GM19452 (cell line): ENCODE results near the gene GAK.
"Not testable (repeated sequence)": the region's sequence is repeated elsewhere in the genome, so short reads cannot be mapped to it uniquely, and the experiment has no call there.

Experiments used
- ATAC-seq: cut with Tn5 transposase; IDR thresholded peaks from one replicate; pipeline ENCODE4 v1.9.1; 2021; ENCODE audit not compliant: unreplicated experiment

GAK gene

DNA sequence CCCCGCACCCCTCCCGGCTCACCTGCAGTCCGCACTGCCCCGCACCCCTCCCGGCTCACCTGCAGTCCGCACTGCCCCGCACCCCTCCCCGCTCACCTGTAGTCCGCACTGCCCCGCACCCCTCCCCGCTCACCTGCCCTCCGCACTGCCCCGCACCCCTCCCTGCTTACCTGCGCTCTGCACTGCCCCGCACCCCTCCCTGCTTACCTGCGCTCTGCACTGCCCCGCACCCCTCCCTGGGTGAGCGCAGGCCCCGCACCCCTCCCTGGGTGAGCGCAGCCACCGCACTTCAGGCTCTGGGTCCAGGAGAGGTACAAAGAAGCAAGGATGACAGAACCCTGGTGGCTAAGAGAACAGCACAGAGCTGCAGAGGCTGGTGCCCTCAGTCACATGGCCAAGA is 4.5 kb downstream of the GAK start:
- ATAC-seq = not testable (repeated sequence)

DNA sequence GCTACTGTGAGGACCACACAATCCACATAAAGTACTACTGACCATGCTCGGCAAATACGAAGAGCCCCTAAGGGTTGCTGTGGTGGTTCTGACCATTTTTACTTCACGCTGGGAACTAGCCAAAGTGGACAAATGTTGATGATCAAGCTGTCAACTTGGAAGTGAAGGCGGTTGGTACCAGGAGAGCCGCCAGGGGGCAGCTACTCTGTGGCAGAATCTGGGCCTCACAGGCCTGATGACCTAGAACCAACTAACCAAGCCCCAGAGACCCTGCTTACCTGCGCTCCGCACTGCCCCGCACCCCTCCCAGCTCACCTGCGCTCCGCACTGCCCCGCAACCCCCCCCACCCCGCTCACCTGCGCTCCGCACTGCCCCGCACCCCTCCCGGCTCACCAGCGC is 5.6 kb downstream of the GAK start:
- no peak for ATAC-seq

DNA sequence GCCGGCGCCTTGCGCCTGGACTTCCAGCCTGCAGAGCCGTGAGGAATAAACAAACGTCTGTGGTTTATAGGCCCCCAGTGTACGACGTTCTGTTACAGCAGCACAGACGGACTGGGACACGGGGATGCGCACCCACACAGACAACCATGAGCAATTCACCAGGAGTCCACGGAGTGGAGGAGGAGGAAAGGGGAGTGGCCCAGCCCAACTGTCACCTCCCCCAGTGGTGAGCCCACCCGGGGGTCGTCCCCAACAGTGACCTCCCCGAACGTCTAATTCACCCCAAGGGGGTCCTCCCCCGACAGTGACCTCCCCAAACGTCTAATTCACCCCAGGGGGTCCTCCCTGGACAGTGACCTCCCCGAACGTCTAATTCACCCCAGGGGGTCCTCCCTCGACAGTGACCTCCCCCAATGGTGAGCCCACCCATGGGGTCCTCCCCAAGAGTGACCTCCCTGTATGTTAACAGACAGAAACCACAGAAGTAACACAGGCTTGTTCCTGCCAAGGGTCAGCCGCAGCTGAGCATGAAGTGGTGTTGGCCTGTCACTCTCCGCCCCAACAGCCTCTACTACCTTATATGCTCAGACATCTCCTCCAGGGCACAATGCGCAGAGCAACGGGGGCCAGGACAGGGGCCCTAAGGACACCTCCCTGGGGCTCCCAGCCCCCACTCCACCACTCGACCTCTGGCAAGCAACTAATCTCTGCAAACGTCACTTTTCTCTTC is 6.2 kb downstream of the GAK start:
- ATAC-seq = no peak

DNA sequence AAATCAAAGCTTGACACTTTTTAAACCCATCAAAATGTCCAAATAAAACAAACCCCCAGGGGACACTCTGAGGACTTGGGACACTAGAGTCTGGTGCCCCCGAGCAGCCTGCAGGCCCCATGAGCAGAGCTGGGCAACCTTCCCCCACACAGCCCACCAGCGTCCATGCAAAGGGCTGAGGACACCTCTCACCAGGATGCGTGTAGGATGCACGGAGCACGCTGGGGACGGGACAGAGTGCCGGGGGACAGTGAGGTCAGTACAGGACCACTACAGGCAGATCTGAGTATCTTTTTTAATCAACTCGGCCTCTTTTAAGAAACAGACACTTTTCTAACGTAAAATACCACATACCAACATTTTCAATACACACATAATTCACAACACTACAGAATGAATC is 6.9 kb downstream of the GAK start:
- ATAC-seq = no peak

DNA sequence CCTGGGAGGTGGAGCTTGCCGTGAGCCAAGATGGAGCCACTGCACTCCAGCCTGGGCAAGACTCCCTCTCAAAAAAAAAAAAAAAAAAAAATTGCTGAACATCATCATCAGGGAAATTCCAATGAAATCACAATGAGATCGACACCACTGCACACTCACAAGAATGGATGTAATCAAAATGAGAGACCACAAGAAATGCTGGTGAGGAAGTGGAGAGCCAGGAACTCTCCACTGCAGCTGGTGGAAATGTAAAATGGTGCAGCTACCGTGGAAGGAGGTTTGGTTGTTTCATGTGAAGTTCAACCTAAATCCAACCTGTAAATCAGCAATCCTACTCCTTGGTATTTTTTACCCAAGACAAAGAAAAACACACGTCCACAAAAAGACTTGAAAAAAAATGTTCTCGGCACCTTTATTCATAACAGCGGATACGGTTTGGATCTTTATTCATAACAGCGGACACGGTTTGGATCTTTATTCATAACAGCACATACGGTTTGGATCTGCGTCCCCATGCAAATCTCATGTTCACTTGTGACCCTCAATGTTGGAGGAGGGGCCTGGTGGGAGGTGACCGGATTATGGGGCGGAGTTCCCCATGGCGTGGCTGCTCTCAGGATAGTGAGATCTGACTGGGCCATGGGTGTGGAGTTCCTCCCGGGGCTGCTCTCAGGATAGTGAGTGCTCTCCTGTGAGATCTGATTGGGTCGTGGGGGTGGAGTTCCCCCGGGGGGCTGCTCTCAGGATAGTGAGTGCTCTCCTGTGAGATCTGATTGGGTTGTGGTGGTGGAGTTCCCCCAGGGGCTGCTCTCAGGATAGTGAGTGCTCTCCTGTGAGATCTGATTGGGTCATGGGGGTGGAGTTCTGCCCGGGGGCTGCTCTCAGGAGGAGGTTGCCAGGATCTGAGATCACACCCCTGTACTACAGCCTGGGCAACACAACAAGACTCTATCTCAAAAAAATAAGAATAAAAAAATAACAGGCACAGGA is 7.7 kb downstream of the GAK start:
- ATAC-seq = no peak

DNA sequence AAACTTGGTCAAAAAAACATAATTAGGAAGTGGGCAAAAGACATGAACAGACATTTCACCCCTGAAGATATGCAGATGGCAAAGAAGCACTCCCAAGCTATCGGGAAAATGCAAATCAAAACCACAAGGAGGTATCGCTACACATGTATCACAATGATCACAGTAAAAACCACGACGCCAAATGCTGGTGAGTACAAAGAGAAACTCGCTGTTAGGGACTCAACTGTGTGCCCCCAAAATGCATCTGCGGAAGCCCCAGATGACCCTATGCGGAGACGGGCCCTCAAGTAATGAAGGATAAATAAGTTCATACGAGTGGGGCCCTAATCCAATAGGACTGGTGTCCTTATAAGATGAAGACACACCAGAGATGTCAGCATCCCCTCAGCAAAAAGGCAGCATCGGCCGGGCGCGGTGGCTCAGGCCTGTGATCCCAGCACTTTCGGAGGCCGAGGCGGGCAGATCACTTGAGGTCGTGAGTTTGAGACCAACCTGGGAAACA is 10.2 kb downstream of the GAK start:
- ATAC-seq = no peak

DNA sequence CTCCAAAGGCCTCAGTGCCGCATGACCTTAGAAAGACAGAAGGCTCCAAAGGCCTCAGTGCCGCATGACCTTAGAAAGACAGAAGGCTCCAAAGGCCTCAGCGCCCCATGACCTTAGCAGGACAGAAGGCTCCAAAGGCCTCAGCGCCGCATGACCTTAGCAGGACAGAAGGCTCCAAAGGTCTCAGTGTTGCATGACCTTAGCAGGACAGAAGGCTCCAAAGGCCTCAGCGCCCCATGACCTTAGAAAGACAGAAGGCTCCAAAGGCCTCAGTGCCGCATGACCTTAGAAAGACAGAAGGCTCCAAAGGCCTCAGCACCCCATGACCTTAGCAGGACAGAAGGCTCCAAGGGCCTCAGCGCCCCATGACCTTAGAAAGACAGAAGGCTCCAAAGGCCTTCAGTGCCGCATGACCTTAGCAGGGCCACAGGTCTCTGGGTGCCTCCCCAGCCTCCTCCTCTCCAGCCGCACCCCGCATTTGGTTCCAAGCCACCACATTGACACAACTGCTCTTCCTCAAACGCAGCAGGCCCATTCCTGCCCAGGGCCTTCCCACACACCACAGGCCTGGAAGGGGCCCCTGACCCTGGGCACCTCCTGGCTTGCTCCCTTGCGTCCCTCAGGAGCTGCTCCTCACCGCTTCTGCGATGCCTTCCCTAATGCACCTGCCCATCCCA is 13.0 kb downstream of the GAK start:
- not testable (repeated sequence) for ATAC-seq

DNA sequence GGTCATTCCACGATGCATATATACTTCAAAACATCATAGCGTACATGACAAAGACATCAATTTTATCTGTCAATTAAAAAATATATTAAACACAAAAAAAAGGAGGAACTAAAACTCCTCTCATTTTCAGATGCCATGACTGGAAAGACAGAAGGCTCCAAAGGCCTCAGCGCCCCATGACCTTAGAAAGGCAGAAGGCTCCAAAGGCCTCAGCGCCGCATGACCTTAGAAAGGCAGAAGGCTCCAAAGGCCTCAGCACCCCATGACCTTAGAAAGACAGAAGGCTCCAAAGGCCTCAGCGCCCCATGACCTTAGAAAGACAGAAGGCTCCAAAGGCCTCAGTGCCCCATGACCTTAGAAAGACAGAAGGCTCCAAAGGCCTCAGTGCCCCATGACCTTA is 13.5 kb downstream of the GAK start:
- not testable (repeated sequence) for ATAC-seq

DNA sequence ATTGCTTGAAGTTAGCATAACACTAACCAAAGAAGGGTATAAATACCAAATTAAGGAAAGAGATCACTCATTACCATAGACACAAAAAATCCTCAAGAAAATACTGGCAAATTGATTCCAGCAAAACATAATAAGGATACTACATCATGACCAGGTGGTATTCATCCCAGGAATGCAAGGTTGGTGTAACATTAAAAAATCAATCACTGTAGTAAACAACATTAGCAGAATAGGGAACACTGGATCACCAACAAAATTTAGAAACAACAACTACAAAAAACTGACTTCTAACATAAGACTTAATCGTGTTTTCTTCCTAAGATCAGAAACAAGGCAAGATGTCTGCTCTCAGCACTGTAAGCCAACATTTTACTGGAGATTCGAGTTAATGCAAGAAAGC is 14.1 kb downstream of the GAK start:
- no peak for ATAC-seq

DNA sequence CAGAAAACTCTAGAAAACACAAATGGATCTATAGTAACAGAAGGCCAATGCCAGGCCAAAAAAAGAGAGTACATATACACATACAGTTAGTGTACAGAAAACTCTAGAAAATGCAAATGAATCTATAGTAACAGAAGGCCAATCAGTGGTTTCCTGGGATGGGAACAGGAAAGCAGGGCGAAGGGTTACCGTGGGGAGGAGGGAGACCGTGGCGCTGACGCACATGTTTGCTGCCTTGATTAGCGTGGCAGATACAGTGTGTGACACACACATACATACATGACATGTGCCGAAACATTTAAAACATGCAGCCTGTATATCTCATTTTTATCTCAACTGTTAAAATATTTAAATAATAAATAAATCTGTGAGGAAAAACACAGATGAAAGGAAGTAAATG is 14.7 kb downstream of the GAK start:
- no peak for ATAC-seq

DNA sequence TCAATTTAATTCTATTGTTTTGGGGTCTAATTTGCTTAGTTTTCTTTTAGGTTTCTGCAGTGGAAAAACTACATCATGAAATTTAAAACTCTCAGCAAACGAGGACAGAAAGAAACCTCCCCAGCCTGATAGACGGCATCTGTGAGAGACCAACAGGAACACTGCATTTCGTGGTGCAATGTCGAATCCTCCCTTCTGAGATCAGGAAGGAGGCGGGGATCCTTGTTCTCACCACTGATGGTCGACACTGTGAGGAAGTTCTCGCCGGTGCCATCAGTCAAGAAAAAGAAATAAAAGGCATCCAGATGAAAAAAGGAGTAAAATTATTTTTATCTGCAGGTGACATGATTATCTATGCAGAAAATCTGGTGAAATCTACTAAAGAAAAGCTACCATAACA is 16.5 kb downstream of the GAK start:
- no peak for ATAC-seq

DNA sequence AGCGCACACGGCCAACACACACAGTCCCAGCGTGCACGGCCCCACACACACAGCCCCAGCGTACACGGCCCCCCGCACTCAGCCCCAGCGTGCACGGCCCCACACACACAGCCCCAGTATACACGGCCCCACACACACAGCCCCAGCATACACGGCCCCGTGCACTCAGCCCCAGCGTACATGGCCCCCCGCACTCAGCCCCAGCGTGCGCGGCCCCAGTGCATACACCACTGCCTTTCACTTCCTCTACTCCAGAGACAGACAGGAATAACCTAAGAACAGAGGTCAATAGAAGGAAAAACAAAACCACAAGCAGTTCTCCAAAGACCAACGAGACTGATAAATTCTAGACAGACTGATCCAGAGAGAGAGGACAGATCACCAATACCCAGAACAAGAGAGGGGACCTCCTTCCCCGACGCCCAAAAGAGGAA is 17.1 kb downstream of the GAK start:
- no peak for ATAC-seq

DNA sequence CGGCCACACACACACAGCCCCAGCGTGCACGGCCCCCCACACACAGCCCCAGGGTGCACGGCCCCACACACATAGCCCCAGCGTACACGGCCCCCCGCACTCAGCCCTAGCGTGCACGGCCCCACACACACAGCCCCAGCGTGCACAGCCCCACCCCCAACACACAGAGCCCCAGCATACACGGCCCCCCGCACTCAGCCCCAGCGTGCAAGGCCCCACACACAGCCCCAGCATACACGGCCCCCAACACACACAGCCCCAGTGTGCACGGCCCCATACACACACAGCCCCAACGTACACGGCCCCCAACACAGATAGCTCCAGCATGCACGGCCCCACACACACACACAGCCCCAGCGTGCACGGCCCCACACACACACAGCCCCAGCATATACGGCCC is 17.6 kb downstream of the GAK start:
- no peak for ATAC-seq

DNA sequence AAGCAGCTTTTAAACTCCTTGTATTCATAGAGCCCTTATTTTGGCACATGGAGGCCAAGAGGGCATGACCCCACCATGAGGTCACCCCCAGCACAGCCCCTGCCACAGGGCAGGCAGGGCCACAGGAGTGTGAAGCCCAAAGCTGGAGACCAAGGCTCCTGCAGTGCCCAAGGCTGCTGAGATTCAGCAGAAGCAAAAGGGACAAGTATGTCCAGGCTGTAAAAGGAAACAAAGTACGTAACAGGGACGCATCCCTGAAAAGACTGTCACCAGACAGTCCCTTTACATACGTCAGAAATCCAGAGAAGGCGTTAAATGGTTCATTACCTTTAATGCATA is 18.9 kb downstream of the GAK start:
- ATAC-seq = no peak

DNA sequence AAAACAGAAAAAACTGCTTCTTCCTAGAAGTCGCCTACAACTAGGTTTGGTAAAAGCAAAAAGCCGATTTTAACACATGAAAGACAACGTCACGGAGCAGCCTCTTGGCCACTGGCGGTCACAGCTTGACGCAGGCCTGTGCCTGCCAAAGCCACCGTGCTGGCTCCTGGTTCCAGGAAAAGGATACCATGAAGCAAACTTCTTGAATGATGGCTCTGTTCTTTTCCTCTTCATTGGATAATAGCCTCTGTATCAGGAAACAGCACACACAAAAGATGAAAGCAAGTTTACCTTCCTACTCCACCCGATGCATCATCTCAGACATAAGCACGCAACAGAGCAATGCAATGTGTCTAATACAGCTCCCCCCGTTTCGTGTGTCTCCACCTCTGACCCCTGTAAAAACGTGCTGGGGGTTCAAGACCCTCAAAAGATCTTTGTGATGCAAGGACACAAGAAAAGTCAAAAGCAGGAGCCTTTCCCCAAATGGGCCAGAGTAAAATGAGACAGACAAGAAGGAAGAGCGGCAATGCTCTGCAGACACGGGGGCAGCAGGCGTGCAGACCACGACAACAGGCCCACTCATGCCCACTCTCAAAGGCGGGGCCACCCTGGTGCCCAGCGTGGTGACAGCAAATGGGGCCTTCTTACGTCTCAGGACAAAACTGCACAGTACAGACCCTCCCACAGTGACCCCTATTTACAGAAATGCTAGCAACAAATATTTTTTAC is 19.4 kb downstream of the GAK start:
- no peak for ATAC-seq

DNA sequence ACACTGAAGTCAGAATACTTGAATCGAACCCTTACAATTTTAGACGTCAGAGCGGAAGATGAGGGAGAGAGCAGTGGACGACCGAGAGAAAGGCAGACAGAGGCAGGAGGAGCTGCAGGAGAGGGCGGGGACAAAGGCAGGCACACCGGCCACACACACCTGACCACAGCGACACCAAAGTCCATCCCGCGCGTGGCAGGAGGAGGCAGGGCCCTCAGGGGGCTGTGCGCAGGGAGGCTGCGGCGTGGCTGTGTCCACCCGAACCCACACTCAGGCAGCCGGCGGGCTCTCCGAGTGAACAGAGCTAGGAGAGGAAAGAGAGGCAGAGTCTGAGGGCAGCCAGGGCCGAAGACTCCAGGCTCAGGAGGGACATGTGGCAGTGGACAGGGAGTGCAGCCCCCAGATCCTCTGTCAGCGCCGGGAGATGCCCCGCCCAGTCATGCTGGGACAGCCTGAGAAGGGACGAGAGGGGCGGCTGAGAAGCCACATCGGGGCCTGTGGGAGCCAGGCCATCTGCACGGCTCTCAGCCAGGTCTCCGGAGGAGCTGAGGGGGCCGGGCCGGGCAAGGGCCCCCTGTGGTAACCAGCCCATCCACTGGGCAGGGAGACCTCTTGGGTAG is 20.1 kb downstream of the GAK start:
- ATAC-seq = no peak

DNA sequence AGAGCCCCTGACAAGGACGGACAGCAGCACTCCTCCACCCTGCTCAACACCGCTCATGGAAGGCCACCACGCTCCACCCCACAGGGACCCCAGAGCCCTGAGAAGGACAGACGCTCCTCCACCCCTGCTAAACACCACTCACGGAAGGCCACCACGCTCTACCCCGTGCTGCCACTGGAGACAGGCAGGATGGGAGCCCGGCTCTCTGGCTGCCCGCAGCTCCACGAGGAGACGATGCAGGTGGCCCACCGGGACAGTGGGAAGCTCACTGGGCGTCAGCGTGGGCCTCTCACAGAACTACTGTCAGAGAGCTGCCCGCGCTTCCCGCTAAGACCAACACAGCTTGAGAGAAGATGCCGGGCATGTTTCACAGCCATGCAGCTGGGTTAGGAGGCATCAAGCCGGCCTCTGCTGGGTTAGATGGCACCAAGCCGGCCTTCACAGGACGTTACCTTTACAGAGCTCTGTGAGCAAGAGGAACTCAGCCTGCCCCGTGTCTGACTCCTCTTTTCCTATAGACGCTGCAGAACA is 20.8 kb downstream of the GAK start:
- ATAC-seq = no peak

DNA sequence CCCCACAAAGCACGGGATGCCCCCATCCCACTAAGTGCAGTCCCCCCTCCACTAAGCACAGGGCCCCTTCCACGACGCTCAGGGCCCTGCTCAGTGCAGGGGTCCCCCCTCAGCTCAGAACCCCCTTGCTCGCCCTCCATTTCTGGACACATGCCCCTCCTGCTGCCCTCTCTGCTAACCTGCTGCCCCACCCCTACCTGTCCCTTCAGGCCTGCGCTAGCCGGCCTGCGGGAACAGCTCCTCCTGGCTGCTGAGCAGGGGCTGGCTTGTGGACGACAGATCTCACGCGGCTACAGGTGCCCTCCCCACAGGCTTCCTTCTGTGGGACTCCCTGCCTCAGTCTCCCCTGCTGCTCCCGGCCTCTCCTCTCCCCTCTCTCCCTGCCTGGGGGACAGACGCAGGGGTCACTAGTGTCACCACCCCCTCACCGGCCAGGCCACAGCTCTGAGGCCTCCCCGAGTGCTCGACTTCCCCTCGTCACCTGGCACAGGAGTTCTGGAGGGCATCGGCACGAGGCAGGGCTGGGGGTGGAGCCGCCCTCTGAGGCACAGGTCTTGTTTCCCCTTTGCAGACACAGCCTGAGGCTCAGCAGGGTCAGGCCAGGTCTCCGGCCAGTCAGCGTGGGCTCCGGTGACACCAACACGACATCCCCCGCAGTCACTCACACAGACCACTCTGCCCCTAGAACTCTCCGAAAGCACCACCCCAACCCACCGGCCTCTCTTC is 21.6 kb downstream of the GAK start:
- ATAC-seq = no peak

DNA sequence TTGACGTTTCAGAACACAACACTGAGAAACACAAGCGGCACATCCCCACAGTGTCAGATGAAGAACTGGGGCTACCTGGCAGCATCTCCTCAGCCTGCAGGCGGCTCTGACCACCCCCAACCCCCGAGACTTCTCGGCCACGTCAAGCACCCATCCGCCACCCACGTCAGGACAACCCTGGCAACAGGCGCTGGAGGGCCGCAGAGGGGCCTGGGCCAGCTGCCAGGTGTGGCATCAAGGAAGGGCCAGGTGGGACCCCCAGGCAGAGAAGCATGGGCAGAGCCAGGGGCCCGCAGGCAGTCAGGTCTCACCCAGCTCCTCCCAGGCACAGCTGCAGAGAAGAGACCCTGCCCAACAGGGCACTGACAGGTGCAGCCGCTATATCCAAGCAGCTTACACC is 22.3 kb downstream of the GAK start:
- ATAC-seq = no peak
